PFSK-1 (cell line): ENCODE results near the gene AJM1.

ENCODE experiments used
- POLR2AphosphoS5 ChIP-seq: IDR thresholded peaks from 2 replicates; pipeline ENCODE4 v1.6.1; 2012; ENCODE audit warnings: low read depth, mild to moderate bottlenecking, control low read depth, low read length, moderate library complexity
- SIN3A ChIP-seq: IDR thresholded peaks from 2 replicates; pipeline ENCODE4 v1.6.1; 2012; ENCODE audit warnings: mild to moderate bottlenecking, low read length, moderate library complexity, borderline replicate concordance; ENCODE audit not compliant: insufficient read depth
- TAF1 ChIP-seq: IDR thresholded peaks from 2 replicates; pipeline ENCODE4 v1.6.1; 2012; ENCODE audit warnings: low read length, control low read depth, borderline replicate concordance; ENCODE audit not compliant: insufficient read depth

GRCh38 chr9:136881691-136882108 lies 39.4 kb downstream of the AJM1 start:
- TF ChIP-seq POLR2AphosphoS5, result no peak
- no peak for TF ChIP-seq TAF1
- TF ChIP-seq SIN3A, result no peak
